ENCODE results near the gene MID1IP1. TPM values are rescaled to one million over a fixed set of nuclear protein-coding genes. Genes with fewer than 3 reads are reported as not detected.

The MID1IP1 gene
- total RNA-seq, 1 donor from 2014 or later: 40.4 TPM

- Histone ChIP-seq H3K27ac (ENCODE audit: low read depth, low read length) (peak overlapping the region; percentile 6), H3K9me3 (ENCODE audit: insufficient read depth, low read depth, low read length) (no peaks in the 10 kb centered on the region), H3K4me3 (ENCODE audit: insufficient read depth, low read depth, low read length) (no peak overlapping the region), H3K36me3 (ENCODE audit: insufficient read depth, low read length) (no peaks in the 10 kb centered on the region), H2AFZ (ENCODE audit: low read depth, low read length) (no peak overlapping the region), H3K4me2 (ENCODE audit: low read length) (peak overlapping the region; percentile 44), H3K79me2 (ENCODE audit: insufficient read depth, low read length) (peaks cover 5% of the 10 kb centered on the region), H3K4me1 (ENCODE audit: insufficient read depth, low read length) (no peaks in the 10 kb centered on the region), H4K20me1 (ENCODE audit: insufficient read depth, low read length) (no peaks in the 10 kb centered on the region), H3K27me3 (ENCODE audit: insufficient read depth, low read length) (no peaks in the 10 kb centered on the region), H3K9ac (ENCODE audit: low read length) (no peak overlapping the region)
- no peaks in the 10 kb centered on the region for H3K27me3 Mint-ChIP-seq (ENCODE audit: low read depth, unreplicated experiment)
- no peaks in the 10 kb centered on the region for H3K9me3 Mint-ChIP-seq (ENCODE audit: unreplicated experiment)
- peak; percentile 36 for DNase-seq (ENCODE audit: low read depth)
- H3K4me3 Mint-ChIP-seq (ENCODE audit: unreplicated experiment): no peak overlapping the region
- FAIRE-seq: peak; percentile 94
- peaks cover 28% of the 10 kb centered on the region for H3K4me1 Mint-ChIP-seq (ENCODE audit: low read depth, unreplicated experiment)
- H3K36me3 Mint-ChIP-seq (ENCODE audit: low read depth, unreplicated experiment): peaks cover 2% of the 10 kb centered on the region
- peak overlapping the region; percentile 81 for H3K27ac Mint-ChIP-seq (ENCODE audit: unreplicated experiment)
- TF ChIP-seq EZH2 (IDR thresholded peaks at IDR 0.05; ENCODE audit: insufficient read depth, low read length) (no peak), CTCF (IDR thresholded peaks at IDR 0.05; ENCODE audit: insufficient read depth, low read depth, low read length) (no peak)
Measured at GRCh38 chrX:38811515-38812243, 10.4 kb downstream of the MID1IP1 start.

GRCh38 chrX:38816155-38816554, 14.9 kb downstream of the MID1IP1 start:
- Histone ChIP-seq H3K27me3 (ENCODE audit: insufficient read depth, low read length) (no peaks in the 10 kb centered on the region), H3K9ac (ENCODE audit: low read length) (no peak overlapping the region), H3K4me1 (ENCODE audit: insufficient read depth, low read length) (no peaks in the 10 kb centered on the region), H3K27ac (ENCODE audit: low read depth, low read length) (no peak overlapping the region), H3K4me3 (ENCODE audit: insufficient read depth, low read depth, low read length) (no peak overlapping the region), H3K4me2 (ENCODE audit: low read length) (no peak overlapping the region), H3K9me3 (ENCODE audit: insufficient read depth, low read depth, low read length) (no peaks in the 10 kb centered on the region), H2AFZ (ENCODE audit: low read depth, low read length) (no peak overlapping the region), H4K20me1 (ENCODE audit: insufficient read depth, low read length) (no peaks in the 10 kb centered on the region), H3K36me3 (ENCODE audit: insufficient read depth, low read length) (no peaks in the 10 kb centered on the region), H3K79me2 (ENCODE audit: insufficient read depth, low read length) (no peaks in the 10 kb centered on the region)
- H3K27me3 Mint-ChIP-seq (ENCODE audit: low read depth, unreplicated experiment): no peaks in the 10 kb centered on the region
- peak overlapping the region; percentile 90 for H3K27ac Mint-ChIP-seq (ENCODE audit: unreplicated experiment)
- no peak overlapping the region for H3K4me3 Mint-ChIP-seq (ENCODE audit: unreplicated experiment)
- no peak for TF ChIP-seq CTCF (IDR thresholded peaks at IDR 0.05; ENCODE audit: insufficient read depth, low read depth, low read length)
- TF ChIP-seq EZH2 (IDR thresholded peaks at IDR 0.05; ENCODE audit: insufficient read depth, low read length): no peak
- no peak for DNase-seq (ENCODE audit: low read depth)
- no peaks in the 10 kb centered on the region for H3K36me3 Mint-ChIP-seq (ENCODE audit: low read depth, unreplicated experiment)
- peaks cover 12% of the 10 kb centered on the region for H3K4me1 Mint-ChIP-seq (ENCODE audit: low read depth, unreplicated experiment)
- H3K9me3 Mint-ChIP-seq (ENCODE audit: unreplicated experiment): no peaks in the 10 kb centered on the region
- no peak for FAIRE-seq

Data from astrocyte (in vitro differentiated cells and primary cell).